HepG2 (cell line): ENCODE results near the gene NDC80. TPM values are rescaled to one million over a fixed set of nuclear protein-coding genes. Genes with fewer than 3 reads are reported as not detected.

Source experiments
- E2F1 ChIP-seq: sonication (generic); formaldehyde crosslinking; IDR thresholded peaks from 2 replicates; pipeline ENCODE4 v1.5.0; 2020; ENCODE audit warnings: missing genetic modification reagents
- FOXO1 ChIP-seq: sonication (generic); formaldehyde crosslinking; IDR thresholded peaks from 2 replicates; pipeline ENCODE4 v1.4.0; 2020; ENCODE audit warnings: missing genetic modification reagents
- GMEB1 ChIP-seq: sonication (generic); formaldehyde crosslinking; IDR thresholded peaks from 2 replicates; pipeline ENCODE4 v1.5.1; 2020; ENCODE audit warnings: missing genetic modification reagents, mild to moderate bottlenecking, borderline replicate concordance
- IRF2 ChIP-seq: IDR thresholded peaks from 2 replicates; pipeline ENCODE4 v1.6.1; 2018; ENCODE audit warnings: missing genetic modification reagents, missing compliant biosample characterization
- LCORL ChIP-seq, 2 experiments: fragments of 450-650 bp in 1 of 2; sonication (generic) in 1 of 2; formaldehyde crosslinking in 1 of 2; IDR thresholded peaks; 2 replicates each; pipeline versions ENCODE4 v1.5.0 to v1.6.1; 2017 to 2020; ENCODE audit warnings: antibody characterized with exemption in 1 of 2, missing genetic modification reagents in 1 of 2
- MEIS1 ChIP-seq: sonication (generic); formaldehyde crosslinking; IDR thresholded peaks from 2 replicates; pipeline ENCODE4 v1.9.0; 2021; ENCODE audit warnings: mild to moderate bottlenecking, missing genetic modification reagents, moderate library complexity, borderline replicate concordance
- MEIS2 ChIP-seq: sonication (generic); formaldehyde crosslinking; IDR thresholded peaks from 2 replicates; pipeline ENCODE4 v1.9.0; 2021; ENCODE audit warnings: mild to moderate bottlenecking, missing genetic modification reagents
- MTF2 ChIP-seq: sonication (generic); formaldehyde crosslinking; IDR thresholded peaks from 2 replicates; pipeline ENCODE4 v1.5.0; 2020; ENCODE audit warnings: missing genetic modification reagents, borderline replicate concordance
- PLRG1 ChIP-seq: fragments of 450-650 bp; conservative IDR thresholded peaks from 2 replicates; pipeline ENCODE4 v1.6.1; 2016
- RERE ChIP-seq: IDR thresholded peaks from 2 replicates; pipeline ENCODE4 v1.6.1; 2016; ENCODE audit warnings: low read depth, missing genetic modification reagents, missing compliant biosample characterization
- SP5 ChIP-seq: IDR thresholded peaks from 2 replicates; pipeline ENCODE4 v1.6.1; 2016; ENCODE audit warnings: low read depth, borderline replicate concordance
- TP53 ChIP-seq: sonication (generic); formaldehyde crosslinking; conservative IDR thresholded peaks from 2 replicates; pipeline ENCODE4 v1.4.0; 2020; ENCODE audit warnings: missing genetic modification reagents
- ZFP41 ChIP-seq: sonication (generic); formaldehyde crosslinking; IDR thresholded peaks from 2 replicates; pipeline ENCODE4 v1.4.0; 2020; ENCODE audit warnings: mild to moderate bottlenecking, missing genetic modification reagents, borderline replicate concordance
- ZNF143 ChIP-seq: sonication (generic); formaldehyde crosslinking; IDR thresholded peaks from 2 replicates; pipeline ENCODE4 v1.4.0; 2020; ENCODE audit warnings: missing genetic modification reagents
- ZNF282 ChIP-seq: fragments of 450-650 bp; IDR thresholded peaks from 2 replicates; pipeline ENCODE4 v1.6.1; 2018; ENCODE audit not compliant: partially characterized antibody
- ZNF335 ChIP-seq: sonication (generic); formaldehyde crosslinking; IDR thresholded peaks from 2 replicates; pipeline ENCODE4 v1.4.0; 2020; ENCODE audit warnings: missing genetic modification reagents
- ZNF441 ChIP-seq: sonication (generic); formaldehyde crosslinking; IDR thresholded peaks from 2 replicates; pipeline ENCODE4 v1.7.0; 2021; ENCODE audit warnings: missing genetic modification reagents, borderline replicate concordance
- ZNF496 ChIP-seq: sonication (generic); formaldehyde crosslinking; IDR thresholded peaks from 2 replicates; pipeline ENCODE4 v1.8.1; 2023; ENCODE audit warnings: mild to moderate bottlenecking, moderate library complexity, missing genetic modification reagents; ENCODE audit not compliant: insufficient replicate concordance
- ZNF572 ChIP-seq: sonication (generic); formaldehyde crosslinking; IDR thresholded peaks from 2 replicates; pipeline ENCODE4 v1.5.1; 2020; ENCODE audit warnings: mild to moderate bottlenecking, missing genetic modification reagents
- ZNF773 ChIP-seq: sonication (generic); formaldehyde crosslinking; IDR thresholded peaks from 2 replicates; pipeline ENCODE4 v1.4.0; 2020; ENCODE audit warnings: missing genetic modification reagents, borderline replicate concordance
- ZNF792 ChIP-seq: IDR thresholded peaks from 2 replicates; pipeline ENCODE4 v1.6.1; 2016
- ZNF83 ChIP-seq: sonication (generic); formaldehyde crosslinking; IDR thresholded peaks from 2 replicates; pipeline ENCODE4 v1.4.0; 2020; ENCODE audit warnings: missing genetic modification reagents, mild to moderate bottlenecking, borderline replicate concordance
- polyA plus RNA-seq, 8 experiments: library from polyadenylated mRNA; depleted of rRNA in 3 of 8; stranded (reverse) in 7 of 8; unstranded in 1 of 8; fragments of >200 nt; fragmentation: Illumina TruSeq in 4 of 8; extraction: Trizol in 4 of 8; gene quantifications; 2 replicates each; pipeline versions ENCODE4 v1.2.1 to v1.2.3, GENCODE V29; 2011 to 2016; ENCODE audit warnings: low read depth in 4 of 8, missing spikeins in 1 of 8, mixed read lengths in 1 of 8; ENCODE audit not compliant: insufficient read depth in 1 of 8
- total RNA-seq, 5 experiments: library from RNA; depleted of rRNA; stranded (reverse); fragments of >200 nt; fragmentation: Illumina TruSeq; extraction: Trizol; gene quantifications; 2 replicates each; pipeline ENCODE4 v1.2.3, GENCODE V29; 2016; ENCODE audit warnings: low read depth in 1 of 5

NDC80 gene
- total and polyA plus RNA-seq, 2 of the 13 experiments (the other 11 are each of a cell fraction or from before 2014, with no cell fraction given) = 9.6 to 33.0 TPM

GRCh38 chr18:2655178-2655953, 84.0 kb downstream of the NDC80 start, which contains the start of gene SMCHD1 (continued):
- TF ChIP-seq MEIS1 (CRISPR knock-in tag) (peak; percentile 52; the same call in 1 of the 2 replicates), TP53 (no peak), E2F1 (peak; percentile 81), ZNF572 (peak; percentile 56; the same call in 1 of the 2 replicates), MEIS2 (CRISPR knock-in tag) (peak; percentile 68), IRF2 (no peak; the same call in 1 of the 2 replicates), ZNF496 (CRISPR knock-in tag) (no peak), MTF2 (CRISPR knock-in tag) (peak; percentile 91; the same call in 1 of the 2 replicates), ZNF773 (CRISPR knock-in tag) (0 out of 2 replicates have a peak, but pooled peaks have one; percentile 69), ZNF282 (no peak), ZNF335 (CRISPR knock-in tag) (0 out of 2 replicates have a peak, but pooled peaks have one; percentile 59), SP5 (CRISPR knock-in tag) (0 out of 2 replicates have a peak, but pooled peaks have one; percentile 23), RERE (CRISPR knock-in tag) (no peak), ZNF792 (CRISPR knock-in tag) (no peak; the same call in 1 of the 2 replicates), FOXO1 (no peak; the same call in 1 of the 2 replicates), GMEB1 (CRISPR knock-in tag) (peak; percentile 62; the same call in 1 of the 2 replicates), ZNF441 (CRISPR knock-in tag) (peak; percentile 61), LCORL (IDR thresholded peaks at IDR 0.05) (no peak), LCORL (CRISPR knock-in tag; IDR thresholded peaks at IDR 0.05) (no peak; the same call in 1 of the 2 replicates), ZFP41 (CRISPR knock-in tag) (peak; percentile 86; the same call in 1 of the 2 replicates), ZNF143 (no peak), PLRG1 (no peak), ZNF83 (no peak)
